HL-60 (cell line): ENCODE measurements around the gene SNX3.

Experiments used
- GABPA ChIP-seq: IDR thresholded peaks from 2 replicates; pipeline ENCODE4 v1.6.1; 2012; ENCODE audit warnings: low read depth
- POLR2AphosphoS5 ChIP-seq: IDR thresholded peaks from 2 replicates; pipeline ENCODE4 v1.6.1; 2012; ENCODE audit warnings: low read depth
- TF ChIP-seq, protein P1 (sequence below): IDR thresholded peaks from one replicate; pipeline ENCODE4 v1.5.1; 2011; ENCODE audit warnings: low read length, control low read depth, inconsistent platforms; ENCODE audit not compliant: insufficient read depth
- TF ChIP-seq, protein P2 (sequence below): IDR thresholded peaks from 2 replicates; pipeline ENCODE4 v1.6.1; 2012; ENCODE audit warnings: low read depth; ENCODE audit not compliant: insufficient replicate concordance

DNA sequence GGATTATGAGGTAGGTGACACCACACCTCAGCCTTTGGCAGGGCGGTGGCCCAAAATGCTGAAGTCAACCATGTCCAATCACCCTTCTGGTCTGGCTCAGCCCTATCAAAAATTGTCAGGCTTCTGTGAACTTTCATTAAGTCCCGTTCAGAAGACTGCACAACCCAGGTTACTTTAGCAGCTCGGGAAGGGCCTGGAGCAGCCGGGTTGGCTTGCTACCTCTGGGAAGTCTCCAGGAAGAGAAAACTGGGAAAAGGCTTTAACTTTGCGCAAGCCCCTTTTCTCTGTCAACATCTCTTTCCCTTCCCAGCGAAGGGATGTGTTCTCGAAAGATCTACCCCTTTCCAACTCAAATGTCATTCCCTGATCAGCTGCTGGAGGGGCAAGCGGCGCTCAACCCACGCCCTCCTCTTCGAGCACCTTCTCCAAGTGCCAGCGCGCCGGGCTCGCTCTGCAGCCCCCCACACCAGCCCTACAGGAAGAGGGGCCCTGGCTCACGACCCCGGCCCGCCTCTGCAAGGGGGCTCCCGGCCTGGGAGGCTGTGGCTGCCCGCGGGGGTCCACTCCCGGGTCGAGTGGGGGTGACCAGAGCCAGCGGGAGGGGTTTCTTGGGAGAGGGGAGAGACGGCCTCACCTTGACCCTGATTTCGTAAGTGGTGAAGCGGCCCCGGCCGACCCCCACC lies 573 bp downstream of the SNX3 start:
- TF ChIP-seq, protein P1, sequence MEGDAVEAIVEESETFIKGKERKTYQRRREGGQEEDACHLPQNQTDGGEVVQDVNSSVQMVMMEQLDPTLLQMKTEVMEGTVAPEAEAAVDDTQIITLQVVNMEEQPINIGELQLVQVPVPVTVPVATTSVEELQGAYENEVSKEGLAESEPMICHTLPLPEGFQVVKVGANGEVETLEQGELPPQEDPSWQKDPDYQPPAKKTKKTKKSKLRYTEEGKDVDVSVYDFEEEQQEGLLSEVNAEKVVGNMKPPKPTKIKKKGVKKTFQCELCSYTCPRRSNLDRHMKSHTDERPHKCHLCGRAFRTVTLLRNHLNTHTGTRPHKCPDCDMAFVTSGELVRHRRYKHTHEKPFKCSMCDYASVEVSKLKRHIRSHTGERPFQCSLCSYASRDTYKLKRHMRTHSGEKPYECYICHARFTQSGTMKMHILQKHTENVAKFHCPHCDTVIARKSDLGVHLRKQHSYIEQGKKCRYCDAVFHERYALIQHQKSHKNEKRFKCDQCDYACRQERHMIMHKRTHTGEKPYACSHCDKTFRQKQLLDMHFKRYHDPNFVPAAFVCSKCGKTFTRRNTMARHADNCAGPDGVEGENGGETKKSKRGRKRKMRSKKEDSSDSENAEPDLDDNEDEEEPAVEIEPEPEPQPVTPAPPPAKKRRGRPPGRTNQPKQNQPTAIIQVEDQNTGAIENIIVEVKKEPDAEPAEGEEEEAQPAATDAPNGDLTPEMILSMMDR, result no peak
- TF ChIP-seq POLR2AphosphoS5 (no peak), GABPA (no peak)
- TF ChIP-seq, protein P2, sequence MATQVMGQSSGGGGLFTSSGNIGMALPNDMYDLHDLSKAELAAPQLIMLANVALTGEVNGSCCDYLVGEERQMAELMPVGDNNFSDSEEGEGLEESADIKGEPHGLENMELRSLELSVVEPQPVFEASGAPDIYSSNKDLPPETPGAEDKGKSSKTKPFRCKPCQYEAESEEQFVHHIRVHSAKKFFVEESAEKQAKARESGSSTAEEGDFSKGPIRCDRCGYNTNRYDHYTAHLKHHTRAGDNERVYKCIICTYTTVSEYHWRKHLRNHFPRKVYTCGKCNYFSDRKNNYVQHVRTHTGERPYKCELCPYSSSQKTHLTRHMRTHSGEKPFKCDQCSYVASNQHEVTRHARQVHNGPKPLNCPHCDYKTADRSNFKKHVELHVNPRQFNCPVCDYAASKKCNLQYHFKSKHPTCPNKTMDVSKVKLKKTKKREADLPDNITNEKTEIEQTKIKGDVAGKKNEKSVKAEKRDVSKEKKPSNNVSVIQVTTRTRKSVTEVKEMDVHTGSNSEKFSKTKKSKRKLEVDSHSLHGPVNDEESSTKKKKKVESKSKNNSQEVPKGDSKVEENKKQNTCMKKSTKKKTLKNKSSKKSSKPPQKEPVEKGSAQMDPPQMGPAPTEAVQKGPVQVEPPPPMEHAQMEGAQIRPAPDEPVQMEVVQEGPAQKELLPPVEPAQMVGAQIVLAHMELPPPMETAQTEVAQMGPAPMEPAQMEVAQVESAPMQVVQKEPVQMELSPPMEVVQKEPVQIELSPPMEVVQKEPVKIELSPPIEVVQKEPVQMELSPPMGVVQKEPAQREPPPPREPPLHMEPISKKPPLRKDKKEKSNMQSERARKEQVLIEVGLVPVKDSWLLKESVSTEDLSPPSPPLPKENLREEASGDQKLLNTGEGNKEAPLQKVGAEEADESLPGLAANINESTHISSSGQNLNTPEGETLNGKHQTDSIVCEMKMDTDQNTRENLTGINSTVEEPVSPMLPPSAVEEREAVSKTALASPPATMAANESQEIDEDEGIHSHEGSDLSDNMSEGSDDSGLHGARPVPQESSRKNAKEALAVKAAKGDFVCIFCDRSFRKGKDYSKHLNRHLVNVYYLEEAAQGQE, result no peak
